AG04450 (cell line): ENCODE measurements around the gene ANKS4B. TPM values are rescaled to one million over a fixed set of nuclear protein-coding genes. Genes with fewer than 3 reads are reported as not detected.
"Not testable (repeated sequence)": the region's sequence is repeated elsewhere in the genome, so short reads cannot be mapped to it uniquely, and the experiment has no call there.

Experiments
- CTCF ChIA-PET: fragments of 300-600, 350-600 bp; formaldehyde crosslinking; extraction: SDS; loops from one replicate; lab custom pipeline; 2022; ENCODE audit warnings: antibody characterized with exemption, inconsistent platforms; lab: Charles Lee
- POLR2A ChIA-PET: fragments of 350-600 bp; formaldehyde crosslinking; extraction: SDS; loops from one replicate; lab custom pipeline; 2021; ENCODE audit warnings: antibody characterized with exemption, inconsistent platforms; lab: Yijun Ruan, JAX
- DNase-seq: peaks from one replicate; pipeline ENCODE4 v3.0.0-alpha.2; 2011; ENCODE audit warnings: low read depth, low spot score
- H3K27ac ChIP-seq: one replicate; pipeline ENCODE4 v1.5.1; 2012; ENCODE audit warnings: low read depth, low read length, control low read depth
- H3K27me3 ChIP-seq: one replicate; pipeline ENCODE4 v1.6.0; 2012; ENCODE audit warnings: low read length; ENCODE audit not compliant: control insufficient read depth, insufficient read depth
- H3K4me3 ChIP-seq: 2 replicates; pipeline ENCODE4 v1.5.1; 2011; ENCODE audit warnings: mild to moderate bottlenecking, low read depth, low read length, control low read depth
- H3K9me3 ChIP-seq: 2 replicates; pipeline ENCODE4 v1.5.1; 2012; ENCODE audit warnings: low read length; ENCODE audit not compliant: control insufficient read depth, insufficient read depth
- polyA plus RNA-seq: library from polyadenylated mRNA; depleted of rRNA; stranded (reverse); fragments of >200 nt; gene quantifications from 2 replicates; pipeline ENCODE4 v1.2.3, GENCODE V29; 2011
- TF ChIP-seq, protein P1 (sequence below): IDR thresholded peaks from 2 replicates; pipeline ENCODE4 v1.5.1; 2011; ENCODE audit warnings: low read depth, low read length, control low read depth, inconsistent platforms

Gene ANKS4B
- polyA plus RNA-seq, 1 experiment: 0.01 TPM

DNA sequence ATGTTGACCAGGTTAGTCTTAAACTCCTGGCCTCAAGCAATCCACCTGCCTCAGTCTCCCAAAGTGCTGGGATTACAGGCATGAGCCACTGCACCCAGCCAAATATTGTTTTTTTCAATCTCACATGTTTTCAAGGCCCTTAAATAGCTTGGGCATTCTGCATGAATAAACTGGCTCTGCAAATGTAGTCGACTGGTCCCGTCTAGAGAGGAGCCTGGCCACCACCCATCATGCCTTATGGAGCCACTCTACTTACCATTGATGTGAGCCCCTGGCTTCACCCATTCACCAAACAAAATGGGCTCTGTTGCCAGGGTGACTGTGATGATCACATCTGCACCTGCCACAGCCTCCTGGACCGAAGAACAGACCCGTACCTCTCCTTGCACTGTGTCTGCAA lies 33.8 kb downstream of the ANKS4B start:
- TF ChIP-seq, protein P1, sequence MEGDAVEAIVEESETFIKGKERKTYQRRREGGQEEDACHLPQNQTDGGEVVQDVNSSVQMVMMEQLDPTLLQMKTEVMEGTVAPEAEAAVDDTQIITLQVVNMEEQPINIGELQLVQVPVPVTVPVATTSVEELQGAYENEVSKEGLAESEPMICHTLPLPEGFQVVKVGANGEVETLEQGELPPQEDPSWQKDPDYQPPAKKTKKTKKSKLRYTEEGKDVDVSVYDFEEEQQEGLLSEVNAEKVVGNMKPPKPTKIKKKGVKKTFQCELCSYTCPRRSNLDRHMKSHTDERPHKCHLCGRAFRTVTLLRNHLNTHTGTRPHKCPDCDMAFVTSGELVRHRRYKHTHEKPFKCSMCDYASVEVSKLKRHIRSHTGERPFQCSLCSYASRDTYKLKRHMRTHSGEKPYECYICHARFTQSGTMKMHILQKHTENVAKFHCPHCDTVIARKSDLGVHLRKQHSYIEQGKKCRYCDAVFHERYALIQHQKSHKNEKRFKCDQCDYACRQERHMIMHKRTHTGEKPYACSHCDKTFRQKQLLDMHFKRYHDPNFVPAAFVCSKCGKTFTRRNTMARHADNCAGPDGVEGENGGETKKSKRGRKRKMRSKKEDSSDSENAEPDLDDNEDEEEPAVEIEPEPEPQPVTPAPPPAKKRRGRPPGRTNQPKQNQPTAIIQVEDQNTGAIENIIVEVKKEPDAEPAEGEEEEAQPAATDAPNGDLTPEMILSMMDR: no peak
- H3K27me3 ChIP-seq: peaks cover 3% of the 10 kb centered on the region
- ChIA-PET POLR2A (no interaction called here), CTCF (interaction anchor here (1.6 kb wide), 1 partner anchor 10 kb away, joined by 3 read pairs; the partner anchor contains the start of gene CRYM)
- DNase-seq: no peak
- H3K9me3 ChIP-seq: no peaks in the 10 kb centered on the region
- H3K4me3 ChIP-seq: no peak overlapping the region
- no peak overlapping the region for H3K27ac ChIP-seq

DNA sequence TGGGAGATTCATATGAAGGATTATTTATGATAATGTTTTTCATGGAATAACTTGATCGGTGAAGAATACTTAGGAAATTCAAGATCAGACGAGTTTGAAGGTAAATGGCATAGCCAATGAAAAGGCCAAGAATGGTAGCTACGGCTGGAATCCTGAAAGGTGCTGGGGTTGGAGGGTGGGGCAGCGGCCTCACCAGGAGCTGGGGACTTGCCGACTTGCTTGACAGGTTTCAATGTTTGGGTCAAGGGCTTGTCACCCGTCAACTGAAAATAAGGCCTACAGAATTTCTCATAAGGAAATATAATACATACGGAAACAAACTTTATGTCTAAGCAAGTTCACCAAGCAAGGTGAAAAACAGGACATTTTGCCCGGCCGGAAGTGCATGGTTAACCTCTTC lies 34.7 kb downstream of the ANKS4B start:
- TF ChIP-seq, protein P1: no peak
- CTCF ChIA-PET: no interaction called here
- H3K9me3 ChIP-seq: no peaks in the 10 kb centered on the region

DNA sequence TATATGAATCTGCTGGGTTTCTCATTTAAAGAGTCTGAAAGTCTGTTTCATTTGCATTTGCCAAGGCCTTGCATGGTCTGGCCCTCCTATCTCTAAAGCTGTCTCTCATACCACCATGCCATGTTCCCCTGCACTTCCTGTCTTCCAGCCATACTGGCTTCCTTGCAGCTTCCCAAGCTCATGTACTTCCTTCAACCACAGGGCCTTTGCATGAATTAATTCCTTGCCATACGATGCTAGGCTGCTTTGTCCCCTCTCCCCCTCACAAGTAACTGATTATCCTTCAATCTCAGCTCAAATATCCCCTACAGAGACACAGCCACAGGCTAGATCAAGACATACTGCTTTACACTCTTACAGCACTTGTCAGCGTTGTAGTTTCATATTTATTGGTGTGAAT lies 38.8 kb downstream of the ANKS4B start:
- no peak for DNase-seq
- ChIA-PET POLR2A (no interaction called here), CTCF (interaction anchor here (0.6 to 1.4 kb wide), 4 partner anchors 11 to 1143 kb away, joined by 3 to 8 read pairs (median 6); no protein-coding TSS in a partner anchor)
- H3K4me3 ChIP-seq: no peak overlapping the region
- TF ChIP-seq, protein P1: no peak
- H3K9me3 ChIP-seq: no peaks in the 10 kb centered on the region
- no peak overlapping the region for H3K27ac ChIP-seq
- peaks cover 30% of the 10 kb centered on the region for H3K27me3 ChIP-seq

More for the DNA sequence above, 34.7 kb downstream of the ANKS4B start:
- DNase-seq: no peak
- Histone ChIP-seq H3K27ac (no peak overlapping the region), H3K4me3 (no peak overlapping the region), H3K27me3 (peaks cover 3% of the 10 kb centered on the region)
- POLR2A ChIA-PET: no interaction called here

DNA sequence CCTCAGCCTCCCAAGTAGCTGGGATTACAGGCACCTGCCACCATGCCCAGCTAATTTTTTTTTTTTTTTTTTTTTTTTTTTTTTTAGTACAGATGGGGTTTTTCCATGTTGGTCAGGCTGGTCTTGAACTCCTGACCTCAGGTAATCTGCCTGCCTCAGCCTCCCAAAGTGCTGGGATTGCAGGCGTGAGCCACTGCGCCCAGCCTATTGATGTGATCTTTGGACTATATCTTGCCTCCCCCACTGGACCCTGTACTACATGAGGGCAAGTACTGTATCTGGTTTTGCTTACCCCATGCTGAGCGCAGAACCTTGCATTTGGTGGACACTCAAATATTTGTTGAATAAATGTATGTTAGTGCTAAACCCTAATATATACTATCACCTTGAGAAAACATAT lies 39.3 kb downstream of the ANKS4B start:
- H3K9me3 ChIP-seq, H3K27ac ChIP-seq, DNase-seq, H3K4me3 ChIP-seq, POLR2A ChIA-PET: not testable (repeated sequence)
- peaks cover 35% of the 10 kb centered on the region for H3K27me3 ChIP-seq
- CTCF ChIA-PET: interaction anchor here (0.6 to 1.4 kb wide), 3 partner anchors 84 to 1143 kb away, joined by 4 to 8 read pairs (median 7); no protein-coding TSS in a partner anchor

- ChIA-PET POLR2A (no interaction called here), CTCF (no interaction called here)
- TF ChIP-seq, protein P1: no peak
- H3K4me3 ChIP-seq: no peak overlapping the region
- H3K27ac ChIP-seq: no peak overlapping the region
- no peak for DNase-seq
- peaks cover 48% of the 10 kb centered on the region for H3K27me3 ChIP-seq
- no peaks in the 10 kb centered on the region for H3K9me3 ChIP-seq
These were observed 40.8 kb downstream of the ANKS4B start for GRCh38 chr16:21274172-21274726.
